ENCODE measurements around the gene RNASET2. TPM values are rescaled to one million over a fixed set of nuclear protein-coding genes. Genes with fewer than 3 reads are reported as not detected.

The RNASET2 gene
- total and polyA plus RNA-seq, 10 of the 15 experiments (the other 5 are each of a cell fraction or from before 2014, with no cell fraction given) = 5.5 to 225 (median 50.2) TPM

GRCh38 chr6:166997768-166998255, 41.5 kb upstream of the RNASET2 start (continued):
- TF ChIP-seq NRF1 (conservative IDR thresholded peaks at IDR 0.05; ENCODE audit: low read depth, low read length) = no peak
- no peak for TF ChIP-seq SKIL (IDR thresholded peaks at IDR 0.05; ENCODE audit: low read depth, poor library complexity, severe bottlenecking)
- no peak for TF ChIP-seq SMARCA5 (IDR thresholded peaks at IDR 0.05)
- no peak for TF ChIP-seq PAX8 (IDR thresholded peaks at IDR 0.05)
- no peak for TF ChIP-seq SMAD1 (IDR thresholded peaks at IDR 0.05; ENCODE audit: low read depth, partially characterized antibody)
- TF ChIP-seq TCF12 (IDR thresholded peaks at IDR 0.05; ENCODE audit: low read depth, low read length) = no peak
- no peak for TF ChIP-seq WRNIP1 (IDR thresholded peaks at IDR 0.05; ENCODE audit: borderline replicate concordance, low read depth, low read length)
- no peak for TF ChIP-seq CEBPZ (IDR thresholded peaks at IDR 0.05; ENCODE audit: low read depth, low read length)
- TF ChIP-seq SREBF1 (IDR thresholded peaks at IDR 0.05; ENCODE audit: low read length) = no peak

Measured in GM12878 (cell line).